ENCODE results near the gene EFNB2. TPM values are rescaled to one million over a fixed set of nuclear protein-coding genes. Genes with fewer than 3 reads are reported as not detected.

The EFNB2 gene
- polyA plus RNA-seq, 1 donor = 20.7 TPM

- no peak for DNase-seq (ENCODE audit: low read depth)
Observed at GRCh38 chr13:106449096-106449495, 86.4 kb downstream of the EFNB2 start.

GRCh38 chr13:106445996-106446395 lies 89.5 kb downstream of the EFNB2 start:
- DNase-seq (ENCODE audit: low read depth) = no peak

- no peak for DNase-seq (ENCODE audit: low read depth)
Observed at GRCh38 chr13:106443607-106444322, 91.7 kb downstream of the EFNB2 start.

DNA sequence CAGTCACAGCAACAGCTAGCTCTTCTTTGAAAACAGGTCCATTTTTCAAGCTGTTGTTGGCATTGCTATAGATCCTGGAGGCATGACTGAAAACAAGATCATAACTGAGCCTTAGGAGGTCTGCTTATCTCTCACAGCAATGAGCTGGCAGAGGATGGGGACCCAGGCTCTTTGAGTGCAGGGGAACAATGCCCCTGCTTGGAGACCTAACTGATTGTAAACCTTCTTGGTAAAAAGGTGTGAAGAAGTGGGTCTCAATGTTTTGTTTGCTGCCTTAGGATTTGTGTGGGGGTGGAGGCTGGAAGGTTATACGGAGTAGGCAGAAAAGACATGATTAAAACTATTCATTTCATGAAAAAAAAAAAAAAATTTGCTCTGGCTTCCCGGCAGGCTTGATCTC lies 94.6 kb downstream of the EFNB2 start:
- DNase-seq (ENCODE audit: low read depth) = no peak

Other genes with a start within 250 kb of the EFNB2 start
- 140 TPM for gene ARGLU1, start 32.5 kb upstream of the EFNB2 start, polyA plus RNA-seq (ENCODE audit: insufficient read length)